A549 treated with RU486 at 1 μM for 4 hours (cell line): ENCODE measurements around the gene DDAH2. TPM values are rescaled to one million over a fixed set of nuclear protein-coding genes. Genes with fewer than 3 reads are reported as not detected.

ENCODE experiments used
- total RNA-seq: library from RNA; stranded (reverse); fragments of 200-300 nt; extraction: Qiagen RNA extraction; gene quantifications from 5 replicates; pipeline ENCODE4 v1.2.3, GENCODE V29; 2022; ENCODE audit warnings: low read depth

The DDAH2 gene
- 26.5 to 32.4 TPM (median 29.4 TPM) in 5 replicates for total RNA-seq

GRCh38 chr6:31728767-31729514 is at the start of gene DDAH2:
Gene DDAH2 (minus strand): TSS chr6:31729299. CDS start chr6:31729161, 138 bp downstream.

DNA sequence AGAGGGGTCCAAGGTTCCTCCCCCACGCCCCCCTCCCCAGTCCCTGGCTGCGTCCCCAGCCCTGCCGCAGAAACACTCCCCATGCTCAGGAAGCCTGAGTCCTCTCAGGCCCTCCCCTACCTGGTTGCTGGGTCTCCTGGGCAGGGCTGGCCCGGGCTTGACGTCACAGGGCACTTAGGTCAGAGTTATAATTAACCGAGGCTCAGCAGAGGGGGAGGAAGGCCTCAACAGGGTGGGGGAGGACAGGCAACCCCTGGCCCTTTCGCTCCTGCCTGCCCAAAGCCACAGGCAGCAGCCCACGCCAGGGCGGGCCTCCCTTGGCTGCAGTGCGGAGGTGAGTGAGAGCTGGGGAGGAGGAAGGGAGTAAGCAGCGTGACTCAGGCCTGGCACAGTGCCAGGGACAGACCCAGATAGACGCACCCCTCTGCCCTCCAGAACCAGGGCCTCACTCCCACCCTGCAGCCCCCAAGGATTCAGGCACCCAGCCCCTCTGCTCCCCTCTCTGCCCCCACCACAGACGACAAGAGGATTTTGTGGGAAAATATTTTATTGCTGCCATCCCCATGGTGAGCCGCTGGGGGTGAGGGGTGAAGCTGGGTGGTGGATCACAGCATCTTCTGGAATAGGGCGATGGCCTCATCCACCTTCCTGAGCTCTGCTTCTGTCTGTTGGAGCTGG is 48.0 kb upstream of the DDAH2 start, which contains the start of gene VWA7:
TSS of gene VWA7 (minus strand) at position 340 of the 678 bp plus-strand sequence. CDS start 549 bp downstream, outside the sequence.

GRCh38 chr6:31762356-31762755 is 33.3 kb upstream of the DDAH2 start, which contains the start of gene SAPCD1:
Gene SAPCD1 (plus strand): TSS chr6:31762656. CDS start chr6:31763055, 399 bp downstream.

GRCh38 chr6:31739639-31740396 is 10.7 kb upstream of the DDAH2 start, which contains the start of gene MSH5:
Gene MSH5 (plus strand): TSS chr6:31740005. CDS start chr6:31740467, 462 bp downstream.

GRCh38 chr6:31736021-31736767 is 7.1 kb upstream of the DDAH2 start, which contains the start of gene CLIC1:
Gene CLIC1 (minus strand): TSS chr6:31736530. CDS start chr6:31736300, 230 bp downstream.

GRCh38 chr6:31723245-31723979 is 5.7 kb downstream of the DDAH2 start, which contains the start of gene MPIG6B:
Gene MPIG6B (plus strand): TSS chr6:31723373. CDS start chr6:31723384, 11 bp downstream.

DNA sequence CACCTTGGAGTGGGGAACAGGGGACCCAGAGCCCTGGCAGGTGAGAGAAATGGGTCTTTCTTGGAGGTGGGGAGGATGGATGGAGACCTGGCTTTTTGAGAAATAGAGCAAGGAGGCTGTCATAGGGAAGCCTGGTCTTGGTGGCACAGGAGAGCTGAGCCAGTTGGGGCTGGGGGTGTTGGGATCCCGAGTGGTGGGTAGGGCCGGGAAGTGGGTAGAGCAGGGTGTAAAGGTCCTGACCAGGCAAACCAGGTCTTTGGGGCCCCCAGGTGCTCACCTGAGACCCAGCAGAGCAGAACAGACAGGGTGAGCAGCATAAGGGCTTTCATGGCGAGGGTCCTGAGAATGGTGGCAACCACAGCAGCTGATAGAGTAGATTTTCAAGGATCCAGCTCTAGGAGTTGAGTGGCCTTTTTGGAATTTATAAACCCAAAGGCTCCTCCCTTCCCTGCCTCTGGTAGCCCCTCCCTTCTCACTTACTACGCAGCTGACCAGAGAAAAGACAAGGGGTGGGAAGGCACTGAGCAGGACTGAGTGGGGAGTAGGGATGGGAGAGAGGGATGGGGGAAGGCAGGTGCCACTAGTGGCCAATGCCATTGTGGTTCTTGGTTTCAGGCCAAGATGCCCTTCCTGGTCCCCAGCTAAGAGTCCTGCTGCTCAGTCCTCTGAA is 7.6 kb downstream of the DDAH2 start, which contains the start of gene LY6G6C:
TSS of gene LY6G6C (minus strand) at position 396 of the 670 bp plus-strand sequence. CDS start at position 329, 67 bp downstream.

GRCh38 chr6:31715022-31715958 is 13.8 kb downstream of the DDAH2 start, which contains the start of gene LY6G6D:
Gene LY6G6D (plus strand): TSS chr6:31715348. CDS start chr6:31715356, 8 bp downstream.

GRCh38 chr6:31706599-31706998 is 22.5 kb downstream of the DDAH2 start, which contains the start of gene LY6G6F:
Gene LY6G6F (plus strand): TSS chr6:31706866. CDS start chr6:31706907, 41 bp downstream.

GRCh38 chr6:31702819-31703716 is 26.0 kb downstream of the DDAH2 start, which contains the start of gene ABHD16A:
Gene ABHD16A (minus strand): TSS chr6:31703324. CDS start chr6:31703281, 43 bp downstream.

DNA sequence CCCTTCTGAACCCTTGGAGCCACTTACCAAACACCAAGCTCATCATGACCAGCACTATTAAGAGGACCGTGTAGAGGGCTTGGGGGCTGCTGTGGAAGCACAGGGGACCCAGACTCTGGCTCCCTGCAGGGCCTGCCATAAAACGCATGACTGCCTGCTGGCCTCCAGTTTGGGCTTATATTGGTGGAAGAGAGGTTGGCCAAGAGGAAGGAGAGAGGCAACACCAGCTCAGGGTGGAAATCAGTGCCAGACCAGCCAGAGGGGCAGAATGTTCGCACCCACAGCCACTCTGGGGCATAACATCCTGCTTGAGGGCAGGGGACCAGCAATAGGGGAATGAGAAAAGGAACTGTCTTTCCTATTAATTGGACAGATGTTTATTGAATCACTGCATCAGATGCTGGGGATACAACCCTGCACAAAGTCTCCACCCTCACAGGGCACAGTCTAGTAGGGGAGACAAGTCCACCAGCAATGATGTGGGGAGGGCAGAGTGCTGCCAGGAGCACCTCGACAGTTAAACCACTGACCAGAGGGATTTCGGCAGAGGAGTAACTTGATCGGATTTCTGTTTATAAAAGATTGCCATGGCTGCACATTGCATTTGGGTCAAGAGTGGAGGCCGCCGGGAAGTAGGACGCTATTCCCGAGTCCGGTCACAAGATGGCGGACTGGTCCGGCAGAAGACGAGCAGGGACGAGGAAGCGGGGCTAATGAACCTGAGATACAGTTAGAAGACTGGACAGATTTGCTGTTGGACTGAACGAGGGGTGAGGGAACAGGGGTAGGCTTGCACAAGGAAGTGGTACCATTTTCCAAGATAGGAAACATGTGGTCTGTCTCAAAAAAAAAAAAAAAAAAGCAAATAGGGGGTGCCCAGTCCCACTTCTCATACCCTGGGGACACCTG is 48.6 kb downstream of the DDAH2 start, which contains the start of gene LY6G5C:
TSS of gene LY6G5C (minus strand) at position 842 of the 909 bp plus-strand sequence. CDS start at position 148, 694 bp downstream.

Other genes starting within 250 kb of the DDAH2 start
- gene MICB, start 231.2 kb downstream of the DDAH2 start, total RNA-seq = 6.0 to 8.4 TPM (median 7.5 TPM) in 5 replicates
- not detected in 5 replicates for gene MCCD1, start 200.3 kb downstream of the DDAH2 start, total RNA-seq
- gene DDX39B, start 187.3 kb downstream of the DDAH2 start, total RNA-seq = 340 to 430 TPM (median 406 TPM) in 5 replicates
- gene ATP6V1G2, start 182.7 kb downstream of the DDAH2 start, total RNA-seq = 0.48 to 0.86 TPM (median 0.65 TPM) in 5 replicates
- gene NFKBIL1, start 181.7 kb downstream of the DDAH2 start, total RNA-seq = 9.3 to 11.8 TPM (median 11.3 TPM) in 5 replicates
- gene LTA, start 157.0 kb downstream of the DDAH2 start, total RNA-seq = 0.10 TPM in 1 of 5 replicates, not detected in the others
- 0.10 to 0.19 TPM in 2 of 5 replicates, not detected in the others for gene TNF, start 153.7 kb downstream of the DDAH2 start, total RNA-seq
- 0.25 to 0.57 TPM (median 0.49 TPM) in 4 of 5 replicates, not detected in the other for gene LTB, start 146.9 kb downstream of the DDAH2 start, total RNA-seq
- 0.28 to 1.3 TPM in 2 of 5 replicates, not detected in the others for gene LST1, start 143.0 kb downstream of the DDAH2 start, total RNA-seq
- not detected in 5 replicates for gene NCR3, start 136.3 kb downstream of the DDAH2 start, total RNA-seq
- not detected in 5 replicates for gene AIF1, start 114.1 kb downstream of the DDAH2 start, total RNA-seq
- gene PRRC2A, start 108.6 kb downstream of the DDAH2 start, total RNA-seq = 64.9 to 89.6 TPM (median 85.2 TPM) in 5 replicates
- 107 to 155 TPM (median 142 TPM) in 5 replicates for gene BAG6, start 76.6 kb downstream of the DDAH2 start, total RNA-seq
- 2.8 to 3.3 TPM (median 2.9 TPM) in 5 replicates for gene APOM, start 73.4 kb downstream of the DDAH2 start, total RNA-seq
- gene C6orf47, start 68.5 kb downstream of the DDAH2 start, total RNA-seq = 10.4 to 12.9 TPM (median 12.5 TPM) in 5 replicates
- gene GPANK1, start 64.3 kb downstream of the DDAH2 start, total RNA-seq = 10.0 to 13.7 TPM (median 13.3 TPM) in 5 replicates
- 168 to 197 TPM (median 178 TPM) in 5 replicates for gene CSNK2B, start 63.2 kb downstream of the DDAH2 start, total RNA-seq
- gene LY6G5B, start 59.3 kb downstream of the DDAH2 start, total RNA-seq = 3.7 to 6.0 TPM (median 4.3 TPM) in 5 replicates
- gene LY6G5C, start 48.2 kb downstream of the DDAH2 start, total RNA-seq = 0.77 to 1.9 TPM (median 1.2 TPM) in 5 replicates
- gene ABHD16A, start 26.0 kb downstream of the DDAH2 start, total RNA-seq = 14.1 to 20.1 TPM (median 18.3 TPM) in 5 replicates
- gene LY6G6F, start 22.4 kb downstream of the DDAH2 start, total RNA-seq = not detected in 5 replicates
- not detected in 5 replicates for gene LY6G6D, start 14.0 kb downstream of the DDAH2 start, total RNA-seq
- 0.20 TPM in 1 of 5 replicates, not detected in the others for gene LY6G6C, start 7.6 kb downstream of the DDAH2 start, total RNA-seq
- gene MPIG6B, start 5.9 kb downstream of the DDAH2 start, total RNA-seq = not detected in 5 replicates
- 476 to 542 TPM (median 495 TPM) in 5 replicates for gene CLIC1, start 7.2 kb upstream of the DDAH2 start, total RNA-seq
- 10.2 to 14.3 TPM (median 13.0 TPM) in 5 replicates for gene MSH5, start 10.7 kb upstream of the DDAH2 start, total RNA-seq
- gene SAPCD1, start 33.4 kb upstream of the DDAH2 start, total RNA-seq = 2.0 to 4.2 TPM (median 3.7 TPM) in 5 replicates
- 1.2 to 2.0 TPM (median 1.7 TPM) in 5 replicates for gene VWA7, start 48.0 kb upstream of the DDAH2 start, total RNA-seq
- gene VARS1, start 66.5 kb upstream of the DDAH2 start, total RNA-seq = 50.9 to 59.8 TPM (median 55.8 TPM) in 5 replicates
- 54.4 to 77.8 TPM (median 60.7 TPM) in 5 replicates for gene LSM2, start 77.7 kb upstream of the DDAH2 start, total RNA-seq
- 1.2 to 1.5 TPM (median 1.2 TPM) in 5 replicates for gene HSPA1L, start 86.0 kb upstream of the DDAH2 start, total RNA-seq
- 157 to 340 TPM (median 232 TPM) in 5 replicates for gene HSPA1A, start 86.2 kb upstream of the DDAH2 start, total RNA-seq
- 120 to 260 TPM (median 177 TPM) in 5 replicates for gene HSPA1B, start 98.4 kb upstream of the DDAH2 start, total RNA-seq
- 21.7 to 35.4 TPM (median 28.7 TPM) in 5 replicates for gene NEU1, start 133.5 kb upstream of the DDAH2 start, total RNA-seq
- gene SLC44A4, start 149.7 kb upstream of the DDAH2 start, total RNA-seq = 0.07 to 0.30 TPM in 2 of 5 replicates, not detected in the others
- gene EHMT2, start 168.4 kb upstream of the DDAH2 start, total RNA-seq = 22.5 to 32.0 TPM (median 30.5 TPM) in 5 replicates
- 3.1 to 4.9 TPM (median 4.2 TPM) in 5 replicates for gene ZBTB12, start 172.8 kb upstream of the DDAH2 start, total RNA-seq
- gene C2, start 198.4 kb upstream of the DDAH2 start, total RNA-seq = 0.15 to 0.45 TPM (median 0.35 TPM) in 5 replicates
- gene CFB, start 216.8 kb upstream of the DDAH2 start, total RNA-seq = 2.0 to 3.3 TPM (median 2.9 TPM) in 5 replicates
- 75.3 to 97.3 TPM (median 88.3 TPM) in 5 replicates for gene NELFE, start 229.7 kb upstream of the DDAH2 start, total RNA-seq
- 19.8 to 25.9 TPM (median 24.7 TPM) in 5 replicates for gene SKIC2, start 229.9 kb upstream of the DDAH2 start, total RNA-seq
- gene DXO, start 242.8 kb upstream of the DDAH2 start, total RNA-seq = 11.0 to 14.3 TPM (median 11.9 TPM) in 5 replicates